ACHN (cell line): ENCODE measurements around the gene RAD51B.

ENCODE experiments used
- DNase-seq: peaks from one replicate; pipeline ENCODE4 v3.0.0-alpha.2; 2015
- in situ Hi-C: cut with HindIII; loops from 2 replicates; pipeline ENCODE4 v1.10.0; 2017; ENCODE audit warnings: low sequenced_read_pairs, low pct_ligation_motif_present, low pct_unique_long_range_greater_than_20kb

Gene RAD51B

DNA sequence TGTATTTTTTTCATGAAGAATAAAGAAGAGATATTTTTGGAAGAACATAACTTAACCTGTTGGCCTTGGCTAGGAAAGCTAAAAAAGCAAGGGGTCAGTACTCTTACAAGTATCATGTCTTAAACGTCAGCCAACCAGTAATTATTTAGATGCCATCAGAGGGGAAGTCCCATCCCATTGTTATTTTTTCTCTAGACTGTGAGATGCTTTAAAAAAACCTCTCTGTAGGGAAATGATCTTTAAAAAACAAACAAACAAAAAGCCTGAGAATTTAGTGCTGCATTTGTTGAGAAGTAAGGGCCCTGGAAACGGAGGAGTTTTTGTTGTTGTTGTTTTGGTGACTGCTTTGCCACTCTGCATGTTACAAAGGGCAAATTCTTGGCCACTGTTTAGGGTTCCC lies 499.2 kb downstream of the RAD51B start:
- in situ Hi-C loops: no loop called here
- no peak for DNase-seq

DNA sequence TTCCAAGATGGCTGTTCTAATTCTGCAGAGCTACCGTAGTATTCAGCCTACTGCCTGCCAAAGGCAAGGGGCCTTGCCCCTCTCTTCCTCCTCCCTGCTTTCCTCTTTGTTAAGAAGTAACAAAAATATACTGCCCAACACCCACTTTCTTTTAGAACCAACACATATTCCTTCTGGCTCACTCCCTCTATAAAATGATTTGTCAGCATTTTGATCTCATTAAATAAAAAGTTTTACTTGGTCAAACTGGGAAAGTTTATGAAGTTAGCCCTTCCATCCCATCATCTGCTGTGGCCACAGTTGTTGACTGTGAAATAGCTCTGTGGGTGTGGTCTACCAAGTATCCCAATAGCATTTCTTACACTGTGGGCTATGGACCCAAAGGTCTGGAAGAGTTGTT lies 500.9 kb downstream of the RAD51B start:
- DNase-seq: no peak
- in situ Hi-C loops: no loop called here

- DNase-seq: no peak
- in situ Hi-C loops: no loop called here
These were observed 503.5 kb downstream of the RAD51B start for GRCh38 chr14:68322940-68323620.

DNA sequence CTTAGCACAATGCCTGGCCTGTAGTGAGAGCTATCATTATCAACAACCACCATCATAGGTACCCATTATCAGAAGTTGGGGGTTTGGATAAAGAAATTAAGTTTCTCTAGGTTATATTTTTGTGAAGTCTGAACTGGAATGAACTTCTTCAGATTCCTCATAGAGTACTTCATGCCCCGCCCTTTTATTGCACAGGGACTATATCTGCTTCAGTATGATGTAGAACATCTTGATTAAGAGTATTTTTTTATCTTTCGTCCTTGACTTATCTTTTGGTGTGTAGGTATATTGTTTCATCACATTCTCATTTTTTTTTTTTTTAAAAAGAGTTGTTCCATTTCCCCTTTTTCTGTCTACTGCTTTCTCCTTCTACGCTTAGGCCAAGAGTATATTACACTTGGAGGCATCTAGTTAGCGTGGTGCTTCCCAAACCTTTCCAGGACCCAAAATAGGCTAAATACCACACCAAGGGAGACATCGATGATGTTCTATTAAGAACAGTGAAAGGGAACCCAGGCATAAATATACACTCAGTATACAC lies 505.8 kb downstream of the RAD51B start:
- DNase-seq: no peak
- in situ Hi-C loops: no loop called here

- in situ Hi-C loops: no loop called here
- DNase-seq: no peak
These were observed 507.7 kb downstream of the RAD51B start for GRCh38 chr14:68327231-68327630.

GRCh38 chr14:68328509-68328908 lies 508.9 kb downstream of the RAD51B start:
- DNase-seq: no peak
- in situ Hi-C loops: no loop called here

GRCh38 chr14:68331426-68331825 lies 511.8 kb downstream of the RAD51B start:
- in situ Hi-C loops: no loop called here
- DNase-seq: no peak

DNA sequence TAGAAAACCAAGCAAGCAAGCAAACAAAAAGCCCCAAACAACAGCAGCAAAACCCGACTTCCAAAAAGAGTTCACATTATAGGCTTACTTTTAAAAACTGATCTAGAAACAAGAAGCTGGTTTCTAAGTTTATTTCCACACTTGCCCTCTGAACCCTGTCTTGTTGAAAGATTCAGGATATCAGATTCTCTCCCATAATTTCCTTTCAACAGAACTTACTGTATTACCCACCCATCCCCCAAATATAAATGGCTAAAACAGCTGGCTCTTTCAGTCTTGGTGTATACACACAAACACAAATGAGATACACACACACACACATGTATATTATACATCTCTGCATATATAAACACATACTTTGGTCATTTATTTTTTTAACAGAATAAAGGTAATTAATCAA lies 512.4 kb downstream of the RAD51B start:
- in situ Hi-C loops: no loop called here
- DNase-seq: no peak

DNA sequence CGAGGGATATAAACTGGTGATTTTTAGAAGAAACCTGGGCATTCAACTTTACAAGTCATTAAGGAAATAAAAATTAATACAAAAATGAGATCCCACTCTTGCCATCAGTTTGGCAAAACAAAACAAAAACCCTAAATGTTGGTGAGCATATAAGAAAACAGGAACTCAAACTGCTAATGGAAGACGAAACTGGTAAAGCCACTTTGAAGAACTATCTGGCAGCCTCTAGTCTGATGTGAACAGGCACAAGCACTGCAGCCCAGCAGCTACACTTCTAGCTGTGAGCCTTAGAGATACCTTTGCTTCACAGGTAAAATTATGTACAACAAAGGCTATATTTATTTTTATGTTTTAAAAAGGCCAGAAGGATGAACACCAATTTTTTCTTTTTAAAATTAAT lies 513.7 kb downstream of the RAD51B start:
- DNase-seq: no peak
- in situ Hi-C loops: no loop called here

DNA sequence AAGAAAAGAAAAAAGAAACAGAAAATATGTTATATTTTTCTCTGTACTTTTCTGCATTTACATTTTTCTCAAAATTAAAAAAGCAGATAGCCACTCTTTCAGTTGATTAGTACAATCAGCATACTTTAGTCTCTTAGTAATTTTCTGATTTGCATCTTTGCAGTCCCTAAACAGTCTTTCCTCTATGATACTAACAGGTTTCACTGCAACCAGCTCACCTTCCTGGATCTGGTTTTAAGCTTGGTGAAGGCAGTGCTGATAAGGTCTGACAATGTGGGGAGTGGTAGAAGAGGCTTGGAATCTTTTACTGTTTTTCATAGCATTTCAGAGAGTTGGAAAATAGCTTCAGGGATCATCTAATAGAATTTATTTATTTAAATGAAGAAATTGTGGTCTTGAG lies 515.7 kb downstream of the RAD51B start:
- in situ Hi-C loops: no loop called here

GRCh38 chr14:68336165-68336564 lies 516.6 kb downstream of the RAD51B start:
- in situ Hi-C loops: no loop called here
- no peak for DNase-seq

More for the DNA sequence above, 515.7 kb downstream of the RAD51B start:
- no peak for DNase-seq

DNA sequence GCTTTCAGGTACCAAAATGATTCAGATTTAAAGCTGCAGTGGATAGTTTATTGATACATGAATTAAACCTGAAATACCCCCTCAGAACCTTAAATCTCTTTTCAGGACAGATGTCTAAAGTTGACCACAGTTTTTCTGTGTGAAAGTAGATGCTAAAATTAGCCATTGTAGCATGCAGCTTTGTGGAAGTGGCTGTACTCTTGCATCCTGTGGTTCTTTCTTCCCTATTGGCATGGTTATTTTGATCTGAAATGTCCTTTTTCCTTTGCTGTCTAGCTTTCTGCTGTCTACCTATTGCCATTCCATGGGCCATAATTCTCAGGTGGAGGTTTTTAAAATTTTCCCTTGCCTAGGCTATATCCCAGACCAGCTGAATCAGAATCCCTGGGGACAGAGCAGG lies 517.7 kb downstream of the RAD51B start:
- in situ Hi-C loops: no loop called here
- no peak for DNase-seq

- in situ Hi-C loops: no loop called here
- no peak for DNase-seq
These were observed 520.7 kb downstream of the RAD51B start for GRCh38 chr14:68340262-68340661.

GRCh38 chr14:68341411-68342212 lies 522.0 kb downstream of the RAD51B start:
- in situ Hi-C loops: no loop called here
- no peak for DNase-seq

- in situ Hi-C loops: no loop called here
These were observed 522.7 kb downstream of the RAD51B start for GRCh38 chr14:68342216-68342763.

DNA sequence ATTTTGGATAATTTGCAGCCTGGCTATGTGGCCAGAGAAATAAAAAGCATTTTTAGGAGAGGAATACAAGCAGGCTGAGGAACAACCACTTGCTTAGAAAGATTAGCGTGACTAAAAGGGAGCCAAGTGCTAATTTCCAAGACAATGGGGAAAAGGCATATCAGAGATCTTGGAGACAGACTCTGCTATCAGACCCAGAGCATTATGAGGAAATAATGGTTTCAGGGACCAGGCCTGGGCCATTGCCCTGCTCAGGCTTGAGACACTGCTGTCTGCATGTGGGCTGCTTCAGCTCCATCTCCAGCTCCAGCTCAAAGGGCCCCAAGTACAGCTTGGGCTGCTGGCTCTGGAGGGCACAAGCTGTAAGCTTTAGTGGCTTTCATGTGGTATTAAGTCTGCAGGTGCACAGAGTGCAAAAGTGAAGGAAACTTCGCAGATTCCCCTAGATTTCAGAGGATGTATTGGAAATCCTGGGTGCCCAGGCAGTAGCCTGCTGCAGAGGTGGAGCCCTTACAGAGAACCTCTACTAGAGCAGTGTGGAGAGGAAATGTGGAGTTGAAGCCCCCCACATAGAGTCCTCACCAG lies 524.0 kb downstream of the RAD51B start:
- in situ Hi-C loops: no loop called here
- no peak for DNase-seq

More at GRCh38 chr14:68342216-68342763, 522.7 kb downstream of the RAD51B start:
- DNase-seq: no peak

- DNase-seq: no peak
- in situ Hi-C loops: no loop called here
These were observed 526.2 kb downstream of the RAD51B start for GRCh38 chr14:68345738-68346137.

DNA sequence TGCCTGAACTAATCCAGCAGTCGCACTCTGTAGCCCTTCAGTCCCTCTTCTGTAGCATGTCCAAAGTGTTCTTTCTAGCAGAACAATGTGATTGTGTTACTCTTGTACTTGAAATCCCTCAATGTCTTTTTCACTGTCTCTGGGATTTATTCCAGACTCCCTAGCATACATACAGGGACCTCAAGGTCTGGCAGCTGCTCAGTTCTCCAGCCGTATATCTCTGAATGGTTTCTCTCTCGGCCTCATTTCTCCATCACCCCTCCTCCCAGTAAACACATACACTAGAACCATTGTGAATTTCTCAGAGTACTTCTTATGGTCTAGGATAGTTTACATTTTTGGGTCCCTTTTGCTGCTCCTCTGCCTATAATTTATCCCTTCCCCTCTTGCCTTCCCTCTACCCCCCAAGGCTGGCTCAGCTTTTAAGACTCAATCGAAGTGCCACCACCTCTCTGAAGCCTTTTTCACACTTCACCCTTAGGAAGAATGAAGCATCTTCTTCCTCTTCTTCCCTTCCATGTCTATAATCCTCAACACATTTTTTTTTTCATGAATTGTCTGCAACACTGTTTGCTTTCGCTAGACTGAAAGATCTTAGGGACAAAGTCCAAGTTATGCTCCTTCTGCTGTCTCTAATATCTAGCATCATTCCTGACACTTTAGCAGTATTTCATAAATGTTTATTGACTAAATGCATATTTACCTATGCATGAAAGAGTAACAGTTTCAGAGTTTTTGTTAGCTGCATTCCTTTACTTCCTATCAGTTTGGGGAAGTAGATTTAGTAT lies 527.2 kb downstream of the RAD51B start:
- no peak for DNase-seq
- in situ Hi-C loops: no loop called here
